Upper lobe of right lung (tissue), 1 donor: Measurements from ENCODE around the gene SFMBT1. TPM values are rescaled to one million over a fixed set of nuclear protein-coding genes. Genes with fewer than 3 reads are reported as not detected.

Source experiments
- ATAC-seq: fragments of 200-7000 bp; cut with Tn5 transposase; one replicate; pipeline ENCODE4 v1.9.1; 2020; ENCODE audit warnings: mild to moderate bottlenecking, moderate library complexity
- DNase-seq: peaks from one replicate; pipeline ENCODE4 v3.0.0-alpha.2; 2020
- H3K27ac ChIP-seq: fragments of 200-600 bp; one replicate; pipeline ENCODE4 v1.8.0; 2022
- H3K27me3 ChIP-seq: fragments of 200-600 bp; one replicate; pipeline ENCODE4 v1.8.0; 2022; ENCODE audit warnings: mild to moderate bottlenecking
- H3K36me3 ChIP-seq: fragments of 200-600 bp; one replicate; pipeline ENCODE4 v1.8.0; 2022
- H3K4me1 ChIP-seq: fragments of 200-600 bp; one replicate; pipeline ENCODE4 v1.8.0; 2022
- H3K4me3 ChIP-seq: fragments of 200-600 bp; one replicate; pipeline ENCODE4 v1.8.0; 2022; ENCODE audit warnings: mild to moderate bottlenecking
- H3K9me3 ChIP-seq: fragments of 200-600 bp; one replicate; pipeline ENCODE4 v1.8.0; 2022
- intact Hi-C: fragments of 100-400 bp; cut with DNase I; formaldehyde crosslinking; loops from one replicate; pipeline ENCODE4 v1.11.0; 2022
- total RNA-seq: library from RNA; stranded (reverse); fragmentation: NEBNext Ultra II Directional; extraction: Animal tissue kit (Norgen Biotek cat#: 25700); gene quantifications from one replicate; pipeline ENCODE4 v1.2.1, GENCODE V29; 2021
- TF ChIP-seq, protein P1 (sequence below): fragments of 200-600 bp; IDR thresholded peaks from one replicate; pipeline ENCODE4 v1.8.0; 2022; ENCODE audit warnings: antibody characterized with exemption
- donor health status: DM: no; HTN: yes; CAD: no; lungs with severe emphysema.

The SFMBT1 gene
- total RNA-seq, 1 donor from 2014 or later = 17.2 TPM

DNA sequence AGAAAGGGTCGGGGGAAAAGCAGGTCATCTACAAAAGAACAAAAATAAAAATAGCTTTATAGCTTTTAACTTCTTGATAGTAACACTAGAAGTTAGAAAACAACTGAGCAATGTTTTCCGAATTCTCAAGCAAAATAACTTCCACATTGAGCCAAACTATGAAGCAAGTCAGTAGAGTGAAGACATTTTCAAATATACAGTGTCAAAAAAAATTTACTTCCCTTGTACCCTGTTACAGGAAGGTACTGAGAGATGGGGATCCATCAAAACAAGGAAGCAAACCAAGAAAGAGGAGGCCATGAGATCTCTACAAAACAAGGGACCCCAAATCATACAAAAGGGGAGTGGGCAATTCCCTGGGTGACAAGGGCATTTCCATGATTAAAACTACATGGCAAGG is 121.9 kb downstream of the SFMBT1 start:
- Histone ChIP-seq H3K4me1 (no peaks in the 10 kb centered on the region), H3K27ac (no peak overlapping the region), H3K27me3 (no peaks in the 10 kb centered on the region), H3K4me3 (no peak overlapping the region), H3K9me3 (no peaks in the 10 kb centered on the region), H3K36me3 (peaks cover 19% of the 10 kb centered on the region)
- ATAC-seq = peak; percentile 68
- intact Hi-C loops = no loop called here
- no peak for DNase-seq
- TF ChIP-seq, protein P1, sequence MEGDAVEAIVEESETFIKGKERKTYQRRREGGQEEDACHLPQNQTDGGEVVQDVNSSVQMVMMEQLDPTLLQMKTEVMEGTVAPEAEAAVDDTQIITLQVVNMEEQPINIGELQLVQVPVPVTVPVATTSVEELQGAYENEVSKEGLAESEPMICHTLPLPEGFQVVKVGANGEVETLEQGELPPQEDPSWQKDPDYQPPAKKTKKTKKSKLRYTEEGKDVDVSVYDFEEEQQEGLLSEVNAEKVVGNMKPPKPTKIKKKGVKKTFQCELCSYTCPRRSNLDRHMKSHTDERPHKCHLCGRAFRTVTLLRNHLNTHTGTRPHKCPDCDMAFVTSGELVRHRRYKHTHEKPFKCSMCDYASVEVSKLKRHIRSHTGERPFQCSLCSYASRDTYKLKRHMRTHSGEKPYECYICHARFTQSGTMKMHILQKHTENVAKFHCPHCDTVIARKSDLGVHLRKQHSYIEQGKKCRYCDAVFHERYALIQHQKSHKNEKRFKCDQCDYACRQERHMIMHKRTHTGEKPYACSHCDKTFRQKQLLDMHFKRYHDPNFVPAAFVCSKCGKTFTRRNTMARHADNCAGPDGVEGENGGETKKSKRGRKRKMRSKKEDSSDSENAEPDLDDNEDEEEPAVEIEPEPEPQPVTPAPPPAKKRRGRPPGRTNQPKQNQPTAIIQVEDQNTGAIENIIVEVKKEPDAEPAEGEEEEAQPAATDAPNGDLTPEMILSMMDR = no peak

DNA sequence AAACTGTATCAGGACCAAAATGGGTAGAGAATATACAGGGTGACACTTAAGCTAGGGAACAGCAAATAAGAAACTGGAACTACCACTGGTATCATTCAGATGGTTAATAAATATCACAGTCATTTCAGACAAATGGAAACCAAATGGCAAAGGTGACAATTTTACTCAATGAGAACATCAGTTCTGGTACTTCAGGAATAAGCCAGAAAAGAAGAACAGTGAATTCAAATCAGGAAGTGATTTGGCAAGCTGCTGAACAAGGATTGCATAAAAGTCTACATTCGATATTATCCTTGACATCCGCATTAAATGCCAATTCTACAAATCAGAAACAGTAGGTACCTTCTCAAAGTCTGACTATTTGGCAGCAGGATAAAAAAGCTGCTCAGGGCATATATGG is 125.0 kb downstream of the SFMBT1 start:
- Histone ChIP-seq H3K4me3 (no peak overlapping the region), H3K27ac (no peak overlapping the region), H3K36me3 (peaks cover 26% of the 10 kb centered on the region), H3K9me3 (no peaks in the 10 kb centered on the region), H3K4me1 (no peaks in the 10 kb centered on the region), H3K27me3 (no peaks in the 10 kb centered on the region)
- TF ChIP-seq, protein P1 = no peak
- ATAC-seq = peak; percentile 36
- intact Hi-C loops = no loop called here
- DNase-seq = no peak

DNA sequence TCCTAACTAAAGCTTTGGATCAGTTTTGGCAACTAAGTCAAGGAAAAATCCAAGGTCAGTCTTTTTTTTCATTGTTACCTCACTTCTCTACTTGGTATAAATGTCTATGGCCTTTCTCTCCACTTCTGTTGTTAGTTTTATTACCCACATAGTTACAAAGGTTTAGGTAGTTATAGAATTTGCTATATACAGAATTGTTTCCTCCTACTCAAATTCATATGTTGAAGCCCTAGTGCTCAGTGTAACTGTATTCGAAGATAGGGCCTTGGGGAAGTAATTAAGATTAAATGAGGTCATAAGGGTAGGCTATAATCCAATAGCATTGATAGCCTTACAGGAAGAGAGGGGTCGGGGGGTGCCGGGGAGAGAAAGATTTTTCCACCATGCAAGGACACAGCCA is 128.8 kb downstream of the SFMBT1 start:
- H3K36me3 ChIP-seq = peaks cover 48% of the 10 kb centered on the region
- H3K9me3 ChIP-seq = no peaks in the 10 kb centered on the region
- no peaks in the 10 kb centered on the region for H3K4me1 ChIP-seq
- H3K4me3 ChIP-seq = no peak overlapping the region
- ATAC-seq (no peak), DNase-seq (no peak)
- H3K27me3 ChIP-seq = no peaks in the 10 kb centered on the region
- H3K27ac ChIP-seq = no peak overlapping the region
- TF ChIP-seq, protein P1 = no peak
- intact Hi-C loops = no loop called here

DNA sequence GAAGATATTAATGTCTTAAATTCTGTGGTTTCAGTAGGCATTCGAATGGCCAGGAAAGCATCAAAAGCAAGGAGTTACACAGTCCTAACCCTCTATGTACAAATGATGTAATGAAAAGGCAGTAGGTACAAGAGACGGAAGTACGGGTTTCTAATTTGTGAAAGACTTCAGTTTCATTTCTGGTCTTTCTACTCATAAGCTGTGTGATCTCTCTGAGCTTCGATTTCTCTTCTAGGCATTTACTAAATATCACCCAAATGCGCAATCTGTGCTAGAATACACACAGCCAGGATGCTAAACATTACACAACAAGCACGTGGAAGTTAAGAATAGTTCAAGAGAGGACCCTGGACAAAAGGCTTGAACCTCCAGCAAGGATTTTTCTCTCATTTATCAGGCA is 130.6 kb downstream of the SFMBT1 start:
- H3K36me3 ChIP-seq = peaks cover 58% of the 10 kb centered on the region
- TF ChIP-seq, protein P1 = no peak
- intact Hi-C loops = no loop called here
- no peaks in the 10 kb centered on the region for H3K27me3 ChIP-seq
- ATAC-seq (peak; percentile 87), DNase-seq (no peak)
- H3K27ac ChIP-seq = no peak overlapping the region
- no peak overlapping the region for H3K4me3 ChIP-seq
- H3K4me1 ChIP-seq = no peaks in the 10 kb centered on the region
- H3K9me3 ChIP-seq = no peaks in the 10 kb centered on the region

DNA sequence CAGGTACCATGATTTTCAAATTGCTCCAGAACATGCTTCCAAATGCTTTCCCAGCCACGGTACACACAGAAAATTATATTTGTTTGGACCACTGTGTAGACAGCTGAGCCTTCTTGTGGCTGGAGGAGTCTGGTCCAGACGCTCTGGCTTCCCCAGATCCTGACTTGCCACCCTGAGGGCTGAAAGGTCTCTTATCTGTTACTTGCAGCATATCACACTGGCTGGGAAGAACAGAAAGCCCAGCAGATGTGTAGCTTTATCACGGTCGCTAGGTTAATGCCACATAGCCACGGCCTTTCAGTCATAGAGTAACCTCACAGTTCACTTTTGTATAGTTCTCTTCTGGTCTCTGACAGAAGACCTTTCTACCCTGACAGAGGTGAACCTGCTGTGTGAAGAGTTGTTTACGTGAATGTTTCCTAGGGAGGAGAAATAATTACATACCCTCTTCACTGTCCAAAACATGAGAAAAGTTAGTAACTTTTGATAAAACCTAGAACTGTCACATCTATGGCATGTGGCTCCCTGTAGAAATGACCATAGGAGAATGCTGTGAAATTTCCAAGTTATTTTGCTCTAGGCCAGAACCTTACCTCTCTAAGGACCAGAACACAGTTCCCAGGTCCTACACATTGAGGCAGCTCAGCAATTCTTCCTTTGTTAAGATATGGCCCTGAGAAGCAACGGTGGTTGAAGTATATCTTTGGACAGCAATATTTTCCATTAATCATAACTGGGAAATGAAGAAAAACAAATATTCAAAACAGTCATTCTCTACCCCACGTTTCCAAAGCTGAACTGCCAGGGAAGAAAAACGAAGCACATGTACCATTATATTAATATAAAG is 132.8 kb downstream of the SFMBT1 start:
- DNase-seq (no peak), ATAC-seq (no peak)
- TF ChIP-seq, protein P1 = no peak
- H3K4me1 ChIP-seq = no peaks in the 10 kb centered on the region
- peaks cover 46% of the 10 kb centered on the region for H3K36me3 ChIP-seq
- H3K27me3 ChIP-seq = no peaks in the 10 kb centered on the region
- no peaks in the 10 kb centered on the region for H3K9me3 ChIP-seq
- intact Hi-C loops = no loop called here
- H3K27ac ChIP-seq = no peak overlapping the region
- no peak overlapping the region for H3K4me3 ChIP-seq
